ENCODE results near the gene LINC01488.

DNA sequence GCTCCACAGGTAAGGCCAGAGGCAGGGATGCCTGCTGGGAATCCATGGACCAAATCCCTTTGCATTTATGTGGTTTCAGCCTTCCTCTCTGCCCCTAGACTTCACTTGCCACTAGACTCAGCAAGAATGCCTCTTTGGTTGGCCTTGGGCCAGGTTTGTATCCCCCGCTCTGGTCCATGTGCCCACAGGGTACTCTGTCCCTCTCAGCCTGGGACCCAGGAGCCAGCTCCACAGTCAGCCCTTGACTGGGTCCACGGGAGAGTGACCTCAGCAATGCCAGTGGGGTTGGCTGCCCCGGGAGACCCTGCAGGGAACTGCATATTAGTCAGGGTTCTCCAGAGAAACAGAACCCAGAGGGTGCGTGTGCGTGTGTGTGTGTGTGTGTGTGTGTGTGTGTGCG lies 28.3 kb upstream of the LINC01488 start:
- TF ChIP-seq, protein P1, sequence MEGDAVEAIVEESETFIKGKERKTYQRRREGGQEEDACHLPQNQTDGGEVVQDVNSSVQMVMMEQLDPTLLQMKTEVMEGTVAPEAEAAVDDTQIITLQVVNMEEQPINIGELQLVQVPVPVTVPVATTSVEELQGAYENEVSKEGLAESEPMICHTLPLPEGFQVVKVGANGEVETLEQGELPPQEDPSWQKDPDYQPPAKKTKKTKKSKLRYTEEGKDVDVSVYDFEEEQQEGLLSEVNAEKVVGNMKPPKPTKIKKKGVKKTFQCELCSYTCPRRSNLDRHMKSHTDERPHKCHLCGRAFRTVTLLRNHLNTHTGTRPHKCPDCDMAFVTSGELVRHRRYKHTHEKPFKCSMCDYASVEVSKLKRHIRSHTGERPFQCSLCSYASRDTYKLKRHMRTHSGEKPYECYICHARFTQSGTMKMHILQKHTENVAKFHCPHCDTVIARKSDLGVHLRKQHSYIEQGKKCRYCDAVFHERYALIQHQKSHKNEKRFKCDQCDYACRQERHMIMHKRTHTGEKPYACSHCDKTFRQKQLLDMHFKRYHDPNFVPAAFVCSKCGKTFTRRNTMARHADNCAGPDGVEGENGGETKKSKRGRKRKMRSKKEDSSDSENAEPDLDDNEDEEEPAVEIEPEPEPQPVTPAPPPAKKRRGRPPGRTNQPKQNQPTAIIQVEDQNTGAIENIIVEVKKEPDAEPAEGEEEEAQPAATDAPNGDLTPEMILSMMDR (IDR thresholded peaks at IDR 0.05; ENCODE audit: insufficient read depth, low read depth, low read length), result no peak
- no peak for TF ChIP-seq EZH2 (IDR thresholded peaks at IDR 0.05; ENCODE audit: insufficient read depth, low read length)
